Embryonic facial prominence (tissue), 1 donor: ENCODE data around the gene TUBGCP6.
"Not testable (repeated sequence)": the region's sequence is repeated elsewhere in the genome, so short reads cannot be mapped to it uniquely, and the experiment has no call there.

Experiments used
- DNase-seq: peaks from one replicate; pipeline ENCODE4 v3.0.0-alpha.2; 2016; ENCODE audit errors: extremely low spot score

The TUBGCP6 gene

DNA sequence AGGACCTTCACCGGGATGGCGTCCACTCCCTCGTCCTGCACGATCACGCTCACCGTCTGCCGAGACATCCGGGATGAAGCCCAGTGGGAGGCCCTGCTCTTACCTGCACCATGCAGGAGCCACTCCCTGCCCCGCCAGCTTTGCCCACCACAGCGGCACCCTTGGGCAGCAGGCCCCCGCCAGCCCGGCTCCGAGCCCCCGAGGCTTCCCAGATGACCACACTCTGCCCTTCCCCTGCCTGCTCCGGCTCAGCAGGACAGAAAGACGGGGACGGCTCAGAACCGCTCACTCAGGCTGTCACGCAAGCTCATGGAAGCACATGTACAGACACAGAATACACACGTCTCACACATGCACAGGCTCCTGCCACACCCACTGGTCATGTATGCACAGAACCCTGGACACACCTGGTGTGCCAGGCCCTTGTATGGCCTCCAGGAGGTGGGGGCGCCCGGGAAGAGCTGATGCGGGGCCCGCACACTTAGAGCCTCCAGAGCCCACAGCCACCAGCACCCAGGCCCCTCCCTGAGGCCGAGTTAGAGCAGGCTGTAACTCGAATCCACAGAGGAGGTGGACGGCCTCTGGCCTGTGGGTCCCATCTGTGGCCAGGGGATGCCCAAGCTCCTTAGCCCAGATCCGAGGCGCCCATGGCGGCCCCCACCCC, 34.3 kb upstream of the TUBGCP6 start:
- DNase-seq: no peak

DNA sequence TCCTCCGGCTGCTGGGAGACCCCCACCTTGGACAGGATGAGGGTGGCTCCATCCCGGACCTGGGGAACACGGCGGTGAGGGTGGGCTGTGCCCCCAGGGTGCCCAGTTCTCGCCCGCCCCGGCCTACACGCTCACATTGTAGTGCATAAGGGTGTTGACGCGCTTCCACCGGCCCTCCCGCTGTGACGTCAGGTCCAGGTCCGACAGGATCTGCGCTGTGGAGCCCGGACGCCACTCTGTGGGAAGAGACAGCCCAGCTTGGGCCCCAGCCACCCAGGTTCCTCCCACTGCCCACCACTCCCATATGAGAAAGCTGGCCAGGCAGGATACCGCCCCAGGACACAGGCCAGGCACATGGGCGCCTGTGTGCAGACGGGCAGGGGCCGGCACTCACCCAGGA, 33.6 kb upstream of the TUBGCP6 start:
- no peak for DNase-seq

GRCh38 chr22:50277761-50278160, 32.9 kb upstream of the TUBGCP6 start:
- no peak for DNase-seq

DNA sequence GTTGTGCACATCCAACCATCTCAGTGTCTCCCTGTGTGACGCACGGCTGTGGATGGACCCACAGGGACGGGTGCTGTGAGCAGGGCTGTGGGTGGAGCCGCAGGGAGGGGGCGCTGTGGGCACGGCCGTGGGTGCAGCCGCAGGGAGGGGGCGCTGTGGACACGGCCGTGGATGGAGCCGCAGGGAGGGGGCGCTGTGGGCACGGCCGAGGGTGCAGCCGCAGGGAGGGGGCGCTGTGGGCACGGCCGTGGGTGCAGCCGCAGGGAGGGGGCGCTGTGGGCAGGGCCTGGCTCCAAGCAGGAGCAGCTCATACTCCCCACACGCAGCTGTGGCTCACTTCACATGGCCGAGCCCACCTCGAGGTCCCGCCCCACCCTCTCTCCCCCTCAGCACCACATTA, 31.3 kb upstream of the TUBGCP6 start:
- no peak for DNase-seq

GRCh38 chr22:50275181-50276055, 30.6 kb upstream of the TUBGCP6 start:
- DNase-seq: no peak

- DNase-seq: no peak
Measured at GRCh38 chr22:50274771-50275170, 29.9 kb upstream of the TUBGCP6 start.

DNA sequence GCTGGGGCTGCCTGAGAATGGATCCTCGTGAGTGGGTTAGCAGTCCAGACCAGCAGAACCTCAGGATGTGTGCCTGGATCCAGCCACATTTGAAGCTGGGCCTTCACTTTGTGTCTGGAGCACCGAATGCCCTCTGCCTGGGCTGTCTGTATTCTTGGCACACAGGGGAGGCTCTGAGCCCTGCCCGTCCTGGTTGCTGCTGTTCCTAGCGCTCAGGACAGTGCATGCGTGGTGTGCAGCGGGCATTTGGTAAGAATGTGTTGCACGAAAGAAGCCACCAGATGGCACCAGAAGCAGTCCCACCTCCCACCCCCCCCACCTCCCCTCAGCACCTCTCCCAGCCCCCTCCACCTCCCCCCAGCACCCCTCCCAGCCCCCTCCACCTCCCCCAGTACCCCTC, 29.5 kb upstream of the TUBGCP6 start:
- DNase-seq: no peak

- not testable (repeated sequence) for DNase-seq
Measured at GRCh38 chr22:50273781-50274180, 29.0 kb upstream of the TUBGCP6 start.

GRCh38 chr22:50273352-50273751, 28.5 kb upstream of the TUBGCP6 start:
- DNase-seq: not testable (repeated sequence)

DNA sequence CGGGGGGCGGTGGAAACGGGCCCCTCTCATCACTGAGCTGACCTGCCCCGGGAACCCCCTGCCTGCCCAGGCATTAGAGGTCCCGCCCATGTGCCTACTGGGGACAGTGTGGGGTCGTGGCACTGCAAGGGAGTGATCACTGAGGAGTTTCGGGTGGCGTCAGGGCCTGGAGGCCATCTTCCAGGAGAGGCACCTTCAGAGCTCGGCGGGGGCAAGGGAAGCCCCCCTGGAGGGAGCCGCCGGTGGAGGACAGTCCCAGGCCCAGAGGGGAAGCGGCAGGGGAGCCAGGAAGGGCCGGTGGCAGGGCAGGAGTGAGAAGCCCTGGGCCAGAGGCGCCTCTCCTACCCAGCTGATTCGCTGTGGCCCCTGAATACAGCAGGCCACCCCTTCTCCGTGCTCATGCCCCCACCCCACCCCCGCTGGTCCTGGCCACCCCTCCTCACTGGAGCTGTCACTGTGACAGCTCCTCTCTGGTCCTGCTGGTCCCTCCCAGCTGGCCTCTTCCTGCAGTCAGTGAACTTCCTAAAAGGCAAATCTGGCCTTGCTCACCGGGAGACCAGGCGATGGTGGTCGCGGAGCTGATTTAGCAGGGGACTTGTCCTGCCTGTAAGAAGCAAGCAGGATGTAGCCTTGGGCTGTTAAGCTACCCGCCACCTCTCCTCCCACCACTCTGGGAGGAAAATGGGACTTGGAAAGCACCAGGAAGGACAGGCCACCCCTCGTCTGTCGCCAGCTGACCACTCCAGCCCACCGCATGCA, 27.4 kb upstream of the TUBGCP6 start:
- DNase-seq: no peak

DNA sequence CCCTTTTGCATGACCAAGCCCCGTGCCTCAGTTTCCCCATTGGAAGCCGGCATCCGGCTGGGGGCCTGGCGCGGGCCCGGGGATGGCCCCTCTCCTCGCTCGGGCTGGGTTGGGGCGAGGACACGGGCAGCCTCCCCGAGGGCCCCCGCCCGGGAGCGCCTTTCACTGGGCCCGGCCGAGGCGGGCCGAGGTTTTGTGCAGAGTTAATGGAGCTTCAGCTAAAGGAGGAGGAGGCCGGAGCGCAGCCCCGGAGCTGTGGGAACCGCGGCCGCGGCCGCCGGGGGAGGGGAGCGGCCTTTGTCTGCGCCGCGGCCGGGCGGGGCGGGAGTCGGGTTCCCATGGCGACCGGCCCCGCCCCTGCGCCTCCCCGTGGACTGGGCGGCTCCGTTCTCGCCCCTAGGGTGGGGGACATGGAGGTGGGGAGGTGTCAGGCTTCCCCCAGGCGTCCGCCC, 26.7 kb upstream of the TUBGCP6 start:
- no peak for DNase-seq

DNA sequence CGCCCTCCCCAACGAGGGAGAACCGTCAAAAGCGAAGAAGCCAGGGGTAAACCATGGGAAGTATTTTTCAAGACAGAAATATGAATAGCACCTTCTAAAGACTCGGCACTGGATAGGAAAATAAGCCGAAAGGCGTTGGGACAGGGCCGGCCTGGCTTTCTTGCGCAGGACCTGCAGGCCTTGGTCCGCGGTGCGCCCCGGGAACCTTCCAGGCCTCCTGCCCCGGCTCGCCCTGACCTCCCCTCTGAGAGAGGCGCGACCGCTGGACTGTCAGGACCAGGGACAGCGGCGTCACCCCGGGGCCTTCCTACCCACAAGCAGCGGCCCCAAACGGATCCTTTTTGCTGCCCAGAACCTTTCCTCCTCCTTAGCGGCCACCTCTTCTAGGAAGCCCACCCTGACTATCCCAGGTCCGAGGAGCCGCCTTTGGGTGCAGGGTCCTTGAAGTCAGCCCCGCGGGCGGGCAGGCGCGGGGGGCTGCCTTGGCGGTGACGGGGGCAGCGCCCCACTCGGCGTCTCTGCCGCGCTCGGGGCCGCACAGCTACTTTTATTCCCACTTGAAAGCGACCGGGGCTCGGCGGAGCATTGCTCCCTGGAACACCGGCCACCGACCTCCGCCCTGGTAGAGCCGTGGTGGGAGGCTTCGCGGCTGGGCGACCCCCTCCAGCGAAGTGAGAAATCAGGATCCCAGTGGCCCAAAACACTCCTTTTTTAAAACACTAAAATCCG, 26.0 kb upstream of the TUBGCP6 start:
- DNase-seq: no peak

- no peak for DNase-seq
Measured at GRCh38 chr22:50269970-50270665, 25.3 kb upstream of the TUBGCP6 start, which contains the start of gene MAPK11. TSS of gene MAPK11 (minus strand) at chr22:50270380. CDS start at chr22:50270292, 88 bp downstream.

DNA sequence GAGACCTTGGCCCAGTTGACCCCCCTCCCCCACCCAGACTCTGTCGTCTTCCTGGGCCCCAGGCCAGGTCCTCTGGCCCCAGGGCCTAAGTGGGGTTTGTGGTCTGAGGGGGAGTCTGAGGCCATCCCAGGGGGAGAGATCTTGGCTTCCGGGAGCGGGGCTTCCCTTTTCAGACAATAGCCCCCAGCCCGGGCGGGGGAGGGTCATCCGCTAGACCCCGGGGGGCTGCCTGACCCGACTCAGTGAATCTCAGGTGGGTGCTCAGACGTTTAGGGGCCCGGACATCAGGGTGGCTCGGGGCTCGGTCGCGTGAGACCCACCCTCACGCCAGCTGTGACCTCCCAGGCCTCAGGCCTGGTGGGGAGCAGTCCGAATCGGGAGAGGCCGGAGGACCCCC, 24.7 kb upstream of the TUBGCP6 start:
- no peak for DNase-seq

- DNase-seq: no peak
Measured at GRCh38 chr22:50268655-50269113, 23.9 kb upstream of the TUBGCP6 start.

DNA sequence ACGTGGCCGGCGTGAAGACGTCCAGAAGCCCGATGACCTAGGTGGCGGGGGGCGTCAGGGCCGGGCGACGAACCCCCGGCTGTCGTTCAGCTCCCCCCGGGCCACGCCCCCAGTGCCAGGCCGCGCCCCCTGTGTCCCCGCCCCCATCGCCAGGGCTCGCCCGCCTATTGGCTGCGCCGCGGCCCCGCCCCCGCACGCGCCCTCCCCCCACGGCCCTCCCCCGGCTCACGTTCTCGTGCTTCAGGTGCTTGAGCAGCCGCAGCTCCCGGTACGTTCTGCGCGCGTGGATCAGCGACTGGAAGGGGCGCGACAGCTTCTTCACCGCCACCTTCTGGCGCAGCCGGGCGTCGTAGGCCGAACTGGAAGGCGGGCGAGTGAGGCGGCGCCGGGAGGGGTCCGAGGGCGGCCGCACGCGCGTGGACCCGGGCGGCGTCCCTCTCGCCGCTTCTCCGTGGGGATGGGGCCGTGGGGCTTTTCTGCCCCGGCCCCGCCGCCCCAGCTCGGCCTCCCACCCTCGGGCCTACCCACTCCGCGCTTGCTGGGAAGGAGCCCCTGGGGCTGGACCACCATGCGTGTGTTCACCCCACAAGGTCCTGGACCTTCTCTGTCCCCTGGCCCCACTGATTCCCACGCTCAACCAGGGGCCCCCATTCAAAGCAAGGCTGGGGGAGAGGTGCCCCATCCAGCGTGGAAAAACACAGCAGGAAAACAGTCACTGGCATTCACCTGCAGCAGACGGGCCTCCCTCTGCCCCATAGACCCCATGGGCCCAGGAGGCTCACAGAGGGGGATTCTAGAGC, 23.0 kb upstream of the TUBGCP6 start:
- no peak for DNase-seq

GRCh38 chr22:50266994-50267393, 22.2 kb upstream of the TUBGCP6 start:
- DNase-seq: no peak

- DNase-seq: no peak
Measured at GRCh38 chr22:50264946-50265669, 20.3 kb upstream of the TUBGCP6 start.

DNA sequence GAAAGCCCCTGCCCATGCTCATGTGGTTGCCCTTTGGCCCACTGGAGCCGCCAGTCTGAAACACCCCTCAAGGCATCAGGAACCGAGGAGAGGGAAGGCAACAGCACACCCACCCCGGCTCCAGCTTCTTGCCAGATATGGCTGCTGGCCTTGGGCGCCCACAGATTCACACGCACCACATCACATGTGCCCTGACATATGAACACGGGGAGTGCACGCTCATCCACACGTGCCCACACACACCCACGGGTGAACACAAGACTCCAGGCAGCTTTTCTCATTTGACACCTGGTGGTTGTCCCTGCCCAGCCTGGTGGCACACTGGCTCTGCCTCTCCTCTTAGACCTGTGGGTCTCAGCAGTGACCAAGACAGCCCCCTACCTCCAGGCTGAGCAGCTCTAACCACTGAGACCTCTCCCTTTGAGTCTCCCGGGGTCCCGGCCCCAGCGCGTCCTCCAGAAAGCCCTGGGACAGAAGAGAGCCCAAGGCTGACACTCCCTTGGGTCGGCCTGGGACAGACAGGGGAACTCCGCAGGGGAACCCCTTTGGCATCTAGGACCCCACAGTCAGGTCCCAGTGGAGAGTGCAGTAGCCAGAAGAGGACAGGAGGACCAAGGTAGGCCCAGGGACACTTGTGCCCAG, 19.4 kb upstream of the TUBGCP6 start:
- no peak for DNase-seq
